OCI-LY3 (cell line): Measurements from ENCODE around the gene OR6B1.

Experiments used
- CTCF ChIP-seq: fragments of 200-600, 300-600 bp; sonication (generic); IDR thresholded peaks from 2 replicates; pipeline ENCODE4 v1.5.1; 2014; ENCODE audit warnings: antibody characterized with exemption, low read length, low read depth
- EZH2phosphoT487 ChIP-seq: fragments of 200-600 bp; shearing (Covaris generic); IDR thresholded peaks from 2 replicates; pipeline ENCODE4 v1.6.1; 2018; ENCODE audit warnings: antibody characterized with exemption, mixed run types, low read depth

GRCh38 chr7:143992670-143993069, 7.5 kb upstream of the OR6B1 start:
- no peak for TF ChIP-seq EZH2phosphoT487
- TF ChIP-seq CTCF = no peak
